ENCODE results near the gene GCFC2. TPM values are rescaled to one million over a fixed set of nuclear protein-coding genes. Genes with fewer than 3 reads are reported as not detected.
"Not testable (repeated sequence)": the region's sequence is repeated elsewhere in the genome, so short reads cannot be mapped to it uniquely, and the experiment has no call there.

GCFC2 gene
- total RNA-seq, 6 experiments from 2014 or later = 10.9 to 21.6 (median 16.5) TPM

GRCh38 chr2:75680402-75680801 is 30.3 kb downstream of the GCFC2 start:
- Histone ChIP-seq H3K4me3 (no peak overlapping the region), H3K36me3 (peaks cover 0 to 27% (median 0%) of the 10 kb centered on the region in 4 donors), H3K27ac (no peak overlapping the region), H3K4me1 (peaks cover 0 to 16% (median 7%) of the 10 kb centered on the region in 4 donors), H3K9me3 (no peaks in the 10 kb centered on the region), H3K27me3 (no peaks in the 10 kb centered on the region)
- intact Hi-C loops (cut with DNase I) = no loop called here
- no peak for ATAC-seq
- 82% methylated on average over 1 of the region's 1 CpG for WGBS (ENCODE audit: insufficient coverage, low coverage, low lambda C conversion rate, missing lambda C conversion rate)
- TF ChIP-seq POLR2A (IDR thresholded peaks at IDR 0.05) (no peak), CTCF (IDR thresholded peaks at IDR 0.05) (no peak)
- no peak for DNase-seq

GRCh38 chr2:75679556-75679955 is 31.2 kb downstream of the GCFC2 start:
- Histone ChIP-seq H3K36me3 (peaks cover 0 to 22% (median 0%) of the 10 kb centered on the region in 4 donors), H3K4me1 (peaks cover 0 to 17% (median 8%) of the 10 kb centered on the region in 4 donors), H3K4me3 (no peak overlapping the region), H3K27me3 (no peaks in the 10 kb centered on the region), H3K27ac (no peak overlapping the region), H3K9me3 (no peaks in the 10 kb centered on the region)
- TF ChIP-seq CTCF (IDR thresholded peaks at IDR 0.05) = no peak
- TF ChIP-seq POLR2A (IDR thresholded peaks at IDR 0.05) = no peak
- WGBS (ENCODE audit: insufficient coverage, low coverage, low lambda C conversion rate, missing lambda C conversion rate) = 86% methylated on average over 1 of the region's 1 CpG
- ATAC-seq (no peak), DNase-seq (no peak)
- intact Hi-C loops (cut with DNase I) = no loop called here

- peak in 3 of 4 donors; percentile 36 to 69 (median 50) for ATAC-seq
- no peaks in the 10 kb centered on the region for H3K9me3 ChIP-seq
- H3K4me1 ChIP-seq = peaks cover 0 to 17% (median 8%) of the 10 kb centered on the region in 4 donors
- no peak for TF ChIP-seq POLR2A (IDR thresholded peaks at IDR 0.05)
- TF ChIP-seq CTCF (IDR thresholded peaks at IDR 0.05) = no peak
- no peak overlapping the region for H3K4me3 ChIP-seq
- H3K27ac ChIP-seq = no peak overlapping the region
- no peaks in the 10 kb centered on the region for H3K27me3 ChIP-seq
- 72% methylated on average over 3 of the region's 3 CpGs for WGBS (ENCODE audit: insufficient coverage, low coverage, low lambda C conversion rate, missing lambda C conversion rate)
- no peak for DNase-seq
- intact Hi-C loops (cut with DNase I) = no loop called here
- H3K36me3 ChIP-seq = peaks cover 0 to 16% (median 4%) of the 10 kb centered on the region in 4 donors
Observed at GRCh38 chr2:75676464-75676863, 34.3 kb downstream of the GCFC2 start.

GRCh38 chr2:75675908-75676307 is 34.8 kb downstream of the GCFC2 start:
- intact Hi-C loops (cut with DNase I) = no loop called here
- no peak overlapping the region for H3K4me3 ChIP-seq
- peak overlapping the region in 1 of 3 donors; percentile 14 for H3K27ac ChIP-seq
- peak in 3 of 4 donors; percentile 61 to 63 (median 62) for ATAC-seq
- H3K4me1 ChIP-seq = peaks cover 0 to 17% (median 8%) of the 10 kb centered on the region in 4 donors
- no peaks in the 10 kb centered on the region for H3K9me3 ChIP-seq
- H3K36me3 ChIP-seq = peaks cover 0 to 18% (median 7%) of the 10 kb centered on the region in 4 donors
- no peaks in the 10 kb centered on the region for H3K27me3 ChIP-seq
- WGBS (ENCODE audit: insufficient coverage, low coverage, low lambda C conversion rate, missing lambda C conversion rate) = 41% methylated on average over 3 of the region's 3 CpGs
- DNase-seq = no peak
- TF ChIP-seq POLR2A (IDR thresholded peaks at IDR 0.05) (no peak), CTCF (IDR thresholded peaks at IDR 0.05) (no peak)

GRCh38 chr2:75675423-75675822 is 35.3 kb downstream of the GCFC2 start:
- H3K9me3 ChIP-seq; DNase-seq; H3K4me3 ChIP-seq; H3K27me3 ChIP-seq; intact Hi-C loops (cut with DNase I): not testable (repeated sequence)
- WGBS (ENCODE audit: insufficient coverage, low coverage, low lambda C conversion rate, missing lambda C conversion rate) = 69% methylated on average over 4 of the region's 4 CpGs
- Histone ChIP-seq H3K4me1 (peaks cover 0 to 17% (median 8%) of the 10 kb centered on the region in 4 donors), H3K27ac (peak overlapping the region in 1 of 3 donors; percentile 14), H3K36me3 (peaks cover 0 to 23% (median 8%) of the 10 kb centered on the region in 4 donors)
- peak in 2 of 4 donors; percentile 20 to 56 for ATAC-seq

All from right lobe of liver (tissue), 6 donors.